Measurements from ENCODE around the gene VSTM2A.
"Not testable (repeated sequence)": the region's sequence is repeated elsewhere in the genome, so short reads cannot be mapped to it uniquely, and the experiment has no call there.

VSTM2A gene

GRCh38 chr7:54541669-54542625, at the start of gene VSTM2A:
TSS of gene VSTM2A (plus strand) at chr7:54542375. CDS start at chr7:54542731, 356 bp downstream.
- no peak for DNase-seq

- not testable (repeated sequence) for DNase-seq
These were observed 37.6 kb upstream of the VSTM2A start for GRCh38 chr7:54504531-54504930.

GRCh38 chr7:54529568-54529967, 12.6 kb upstream of the VSTM2A start:
- no peak for DNase-seq

- no peak for DNase-seq
These were observed 4.1 kb upstream of the VSTM2A start for GRCh38 chr7:54538122-54538521.

GRCh38 chr7:54543051-54543488, 895 bp downstream of the VSTM2A start:
- DNase-seq, result no peak

DNA sequence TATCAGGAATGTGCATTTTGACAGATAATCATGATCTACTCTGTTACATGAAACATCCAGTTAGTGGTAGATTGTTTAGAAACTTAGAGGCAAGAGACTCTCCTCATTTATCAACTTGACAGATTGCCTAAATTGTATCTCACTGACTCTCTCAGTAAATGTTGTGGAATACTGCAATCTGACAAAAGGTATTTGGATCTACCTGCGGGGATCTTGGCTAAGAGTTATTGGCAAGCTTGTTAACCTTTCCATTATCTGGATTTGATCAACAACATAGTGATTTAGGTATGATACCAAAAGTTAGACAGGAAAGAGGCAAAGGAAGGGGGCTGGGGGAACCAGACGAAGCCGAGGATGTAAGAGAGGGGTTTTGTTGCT, 2.0 kb downstream of the VSTM2A start:
- no peak for DNase-seq

DNA sequence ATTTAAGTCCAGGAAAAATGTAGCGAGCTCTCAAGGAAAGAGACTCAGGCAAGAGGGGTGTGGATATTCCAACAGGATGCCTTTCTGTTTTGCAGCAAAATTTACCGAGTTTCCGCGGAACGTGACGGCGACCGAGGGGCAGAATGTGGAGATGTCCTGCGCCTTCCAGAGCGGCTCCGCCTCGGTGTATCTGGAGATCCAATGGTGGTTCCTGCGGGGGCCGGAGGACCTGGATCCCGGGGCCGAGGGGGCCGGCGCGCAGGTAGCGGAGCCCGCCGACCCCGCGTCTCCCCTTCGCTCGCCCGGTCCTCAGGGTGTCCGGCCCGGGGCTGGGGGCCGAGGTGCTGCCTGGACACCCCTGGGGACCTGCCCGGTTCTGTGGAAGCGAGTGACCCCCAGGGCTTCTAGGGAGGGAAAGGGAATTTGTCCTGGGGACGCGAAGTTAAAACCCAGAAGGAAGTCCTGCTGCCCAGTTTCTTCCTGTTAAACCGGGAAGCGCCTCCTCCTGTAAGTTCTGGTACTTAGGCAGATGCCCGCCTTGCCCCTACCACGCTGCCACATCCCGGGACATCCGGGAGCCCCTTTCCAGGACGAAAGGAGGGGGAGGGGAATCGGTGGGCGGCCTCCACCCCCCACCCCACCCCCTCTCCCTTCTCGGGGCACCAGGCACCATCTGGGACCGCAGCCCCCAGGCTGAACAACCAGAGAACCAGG, 2.5 kb downstream of the VSTM2A start:
- no peak for DNase-seq

DNA sequence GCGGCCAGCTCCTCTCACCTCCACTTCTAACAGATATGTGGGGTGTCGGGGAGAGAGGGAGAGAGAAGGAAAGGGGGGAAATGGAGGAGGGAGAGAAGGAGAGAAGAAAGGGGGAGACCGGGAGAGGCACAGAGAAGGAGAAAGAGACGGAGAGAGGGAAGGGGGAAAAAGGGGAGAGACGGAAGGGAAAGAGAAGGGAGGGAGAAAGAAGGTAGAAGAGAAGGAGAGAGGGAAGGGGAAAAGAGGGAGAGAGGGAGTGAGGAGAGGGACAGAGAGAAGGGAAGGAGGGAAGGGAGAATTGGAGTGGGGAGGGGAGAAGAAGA, 3.0 kb downstream of the VSTM2A start:
- DNase-seq, result no peak

DNA sequence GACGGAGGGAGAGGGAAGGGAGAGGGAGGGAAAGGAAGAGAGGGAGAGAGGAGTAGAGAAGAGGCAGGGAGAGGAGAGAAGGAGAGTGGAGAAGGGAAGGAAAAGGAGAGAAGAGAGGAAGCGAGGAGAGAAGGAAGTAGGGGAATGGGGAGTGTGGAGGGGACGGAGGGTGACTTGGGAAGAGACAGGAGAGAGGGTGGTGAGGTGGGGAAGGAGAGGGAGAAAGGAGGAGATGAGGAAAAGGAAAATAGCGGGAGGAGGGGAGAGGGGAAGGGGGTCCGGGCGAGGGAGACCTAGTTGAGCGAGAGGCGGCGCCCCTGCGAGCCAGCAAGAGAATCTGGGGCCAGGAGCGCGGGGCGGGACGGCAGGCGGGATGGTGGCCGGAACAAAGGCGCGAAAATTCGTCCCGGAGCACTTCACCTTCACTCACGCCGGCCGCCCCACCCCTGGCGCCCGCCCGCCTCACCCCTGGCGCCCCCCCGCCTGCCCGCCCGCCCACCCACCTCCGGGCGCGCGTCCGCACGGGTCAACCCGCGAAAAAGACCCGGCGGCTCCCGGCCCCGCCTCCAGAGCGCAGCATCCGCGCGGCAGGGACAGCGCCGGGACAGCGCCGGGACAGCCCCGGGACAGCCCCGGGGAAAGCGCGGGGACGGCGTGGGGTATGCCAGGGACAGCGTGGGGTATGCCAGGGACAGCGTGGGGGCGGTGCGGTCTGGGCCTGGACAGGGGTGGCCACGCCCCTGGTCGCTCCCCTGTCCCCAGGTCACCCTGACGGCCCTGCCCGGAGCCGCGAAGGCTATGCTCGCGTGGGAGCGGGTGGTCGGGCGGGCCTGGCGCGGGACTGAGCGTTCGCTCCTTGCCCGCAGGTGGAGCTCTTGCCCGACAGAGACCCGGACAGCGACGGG, 4.2 kb downstream of the VSTM2A start:
- no peak for DNase-seq

DNA sequence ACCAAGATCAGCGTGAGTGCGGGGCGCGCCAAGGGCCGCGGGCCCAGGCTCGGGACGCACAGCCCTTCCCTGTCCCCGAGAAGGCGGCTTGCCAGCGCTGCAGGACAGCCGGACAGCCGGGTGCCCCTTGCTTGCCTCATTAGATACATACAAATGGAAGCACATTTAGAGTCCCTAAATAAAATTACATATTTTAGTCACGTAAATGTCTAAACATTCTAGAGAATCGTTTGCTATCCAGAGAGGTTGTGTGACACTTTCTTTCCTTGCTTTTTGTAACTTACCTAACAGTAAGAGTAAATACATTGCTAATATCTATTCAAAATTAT, 4.8 kb downstream of the VSTM2A start:
- DNase-seq, result no peak

DNA sequence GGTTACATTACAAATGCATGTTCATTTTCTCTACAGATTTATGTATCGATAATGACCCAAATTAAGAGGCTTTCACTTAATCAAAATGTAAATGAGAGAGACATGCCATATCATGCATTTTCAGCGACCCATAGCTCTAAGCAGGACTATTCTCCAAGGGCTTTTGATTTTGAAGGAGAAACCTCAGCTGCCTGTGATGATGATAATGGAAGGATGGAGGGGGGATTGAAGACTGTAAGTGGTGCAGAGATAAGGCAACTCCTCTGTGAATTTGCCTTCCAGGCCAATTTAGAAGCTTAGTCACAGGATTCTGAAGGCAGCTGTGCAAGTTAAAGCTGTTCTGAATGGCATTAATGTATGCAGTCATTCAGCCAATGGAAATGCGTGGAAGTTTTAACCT, 8.3 kb downstream of the VSTM2A start:
- no peak for DNase-seq

GRCh38 chr7:54556121-54556520, 13.9 kb downstream of the VSTM2A start:
- DNase-seq, result no peak

GRCh38 chr7:54559401-54559800, 17.2 kb downstream of the VSTM2A start:
- no peak for DNase-seq

- DNase-seq, result no peak
These were observed 18.0 kb downstream of the VSTM2A start for GRCh38 chr7:54560198-54560597.

GRCh38 chr7:54560723-54561122, 18.5 kb downstream of the VSTM2A start:
- no peak for DNase-seq

GRCh38 chr7:54563329-54563916, 21.2 kb downstream of the VSTM2A start:
- DNase-seq, result no peak

DNA sequence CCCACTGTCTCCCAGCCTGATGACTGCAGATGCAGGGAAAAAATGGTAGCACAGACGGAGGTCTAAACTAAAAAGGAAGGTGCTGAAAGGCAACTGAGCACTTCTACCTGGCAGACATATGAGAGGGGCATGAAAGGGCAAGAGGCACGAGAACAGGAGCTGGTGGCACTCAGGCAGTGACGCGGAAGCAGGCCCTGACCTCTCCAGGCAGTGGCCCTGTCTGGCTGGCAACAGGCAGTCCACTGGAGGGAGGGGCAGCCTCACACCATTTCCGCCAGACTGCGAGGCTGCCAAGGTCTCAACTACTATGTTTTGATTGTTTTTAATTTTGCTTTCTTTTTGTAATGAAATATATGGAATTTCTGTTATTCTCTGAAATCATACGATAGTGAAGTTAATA, 23.3 kb downstream of the VSTM2A start:
- no peak for DNase-seq

DNA sequence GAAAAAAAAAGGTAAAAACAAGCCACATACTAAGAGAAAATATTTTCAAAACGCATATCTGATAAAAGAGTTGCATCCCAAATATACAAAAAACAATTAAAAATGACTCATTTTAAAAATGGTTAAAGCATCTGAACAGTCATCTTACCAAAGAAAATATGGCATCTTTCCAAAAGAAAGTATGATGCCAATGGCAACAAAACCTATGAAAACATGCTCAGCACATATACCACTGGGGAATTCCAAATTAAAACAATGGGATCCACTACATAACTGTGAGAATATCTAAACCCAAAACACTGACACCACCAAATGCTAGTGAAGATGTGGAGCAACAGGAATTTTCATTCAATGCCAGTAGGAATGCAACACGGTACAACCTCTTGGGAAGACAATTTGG, 39.3 kb downstream of the VSTM2A start:
- DNase-seq, result no peak

DNA sequence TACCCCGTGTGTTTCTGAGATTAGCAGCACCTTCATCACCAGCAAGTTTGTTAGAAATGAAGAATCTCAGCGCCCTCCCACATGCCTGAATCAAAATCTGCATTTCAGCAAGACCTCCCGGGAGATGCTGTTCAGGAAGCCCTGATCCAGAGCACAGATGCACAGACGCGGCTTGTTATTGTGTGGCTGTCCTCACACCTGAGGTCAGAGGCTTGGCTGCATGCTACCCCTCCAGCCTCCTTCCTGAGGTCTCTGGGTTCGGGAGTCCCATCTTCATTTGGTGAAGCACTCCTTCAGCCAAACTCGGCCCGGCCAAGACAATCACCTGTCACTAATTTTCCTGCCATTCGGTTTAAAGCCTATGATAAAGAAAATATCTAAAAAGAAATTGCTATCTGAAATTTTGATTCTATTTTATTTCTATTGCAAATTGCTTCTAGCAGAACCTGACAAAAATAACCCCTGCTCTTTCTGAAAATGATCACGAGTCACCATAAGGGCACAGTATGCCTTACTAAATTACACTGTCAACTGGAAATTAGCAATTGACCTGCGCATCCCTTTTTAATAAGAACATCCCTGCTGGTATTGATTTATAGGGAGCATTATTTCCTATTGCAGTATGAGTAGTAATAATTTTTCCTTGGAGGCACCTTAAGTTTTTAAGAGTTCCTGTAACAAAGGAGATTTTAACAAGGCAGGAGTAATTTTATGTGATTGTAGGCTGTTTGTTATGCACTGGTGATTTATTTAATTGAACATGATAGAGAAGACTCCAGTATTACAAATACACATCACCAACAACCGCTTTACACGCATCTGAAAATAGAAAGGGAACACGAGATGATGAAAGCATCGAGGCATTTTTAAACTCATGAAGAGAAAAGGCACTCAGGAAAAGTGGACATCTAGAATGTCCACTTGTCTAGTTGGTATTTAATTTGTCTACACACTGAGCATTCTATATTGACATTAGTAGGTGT, 49.5 kb downstream of the VSTM2A start:
- no peak for DNase-seq

GRCh38 chr7:54596747-54597146, 54.6 kb downstream of the VSTM2A start:
- DNase-seq, result no peak

GRCh38 chr7:54615537-54615936, 73.4 kb downstream of the VSTM2A start:
- DNase-seq, result no peak

Data from stimulated activated CD4-positive, alpha-beta T cell treated with anti-CD3 and anti-CD28 coated beads, Interleukin-1b, Interleukin-23, amount 100 ng/mL, for 48 hours (primary cell).